ENCODE results near the gene DLG3.

The DLG3 gene

DNA sequence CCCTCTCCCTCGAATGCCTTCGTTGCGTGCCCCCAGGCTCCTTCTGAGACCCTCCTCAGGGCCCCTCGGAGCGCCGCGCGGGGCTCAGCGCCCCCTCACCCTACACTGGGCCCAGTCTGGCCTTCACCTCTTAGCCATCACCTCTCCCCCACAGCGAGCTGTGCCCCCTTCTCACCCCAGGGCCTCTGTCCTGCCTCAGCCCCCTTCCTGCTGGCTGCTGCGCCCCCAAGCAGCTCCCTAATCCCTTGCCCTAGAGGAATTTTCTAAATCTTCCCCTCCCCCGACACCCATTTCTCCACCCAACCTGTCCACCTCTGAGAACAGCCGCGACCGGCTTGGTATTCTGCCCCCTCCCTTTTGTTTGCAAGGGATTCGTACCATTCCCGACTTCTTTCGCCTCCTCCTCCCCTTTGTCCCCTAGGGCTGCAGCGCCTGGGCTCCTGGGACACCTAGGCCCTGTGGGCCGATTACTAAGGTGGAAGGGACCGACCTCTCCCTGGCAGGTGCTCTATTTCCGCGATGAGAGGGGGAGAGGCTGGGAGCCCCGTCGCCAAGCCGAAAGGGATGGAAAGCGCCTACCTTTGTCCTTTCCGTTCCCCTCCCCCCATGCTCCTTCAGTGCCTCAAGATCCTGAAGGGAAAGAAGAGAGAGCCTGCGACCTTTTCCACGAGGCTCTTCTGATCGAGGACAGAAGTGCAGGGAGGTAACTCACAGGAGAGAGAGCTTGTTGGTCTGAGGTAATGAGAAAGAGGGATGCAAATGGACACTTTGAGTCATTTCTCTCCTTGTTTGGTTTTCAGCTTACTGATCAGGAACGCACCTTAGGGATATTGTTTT lies 10.9 kb downstream of the DLG3 start:
- DNase-seq (ENCODE audit: low read depth): no peak
- TF ChIP-seq, protein P1, sequence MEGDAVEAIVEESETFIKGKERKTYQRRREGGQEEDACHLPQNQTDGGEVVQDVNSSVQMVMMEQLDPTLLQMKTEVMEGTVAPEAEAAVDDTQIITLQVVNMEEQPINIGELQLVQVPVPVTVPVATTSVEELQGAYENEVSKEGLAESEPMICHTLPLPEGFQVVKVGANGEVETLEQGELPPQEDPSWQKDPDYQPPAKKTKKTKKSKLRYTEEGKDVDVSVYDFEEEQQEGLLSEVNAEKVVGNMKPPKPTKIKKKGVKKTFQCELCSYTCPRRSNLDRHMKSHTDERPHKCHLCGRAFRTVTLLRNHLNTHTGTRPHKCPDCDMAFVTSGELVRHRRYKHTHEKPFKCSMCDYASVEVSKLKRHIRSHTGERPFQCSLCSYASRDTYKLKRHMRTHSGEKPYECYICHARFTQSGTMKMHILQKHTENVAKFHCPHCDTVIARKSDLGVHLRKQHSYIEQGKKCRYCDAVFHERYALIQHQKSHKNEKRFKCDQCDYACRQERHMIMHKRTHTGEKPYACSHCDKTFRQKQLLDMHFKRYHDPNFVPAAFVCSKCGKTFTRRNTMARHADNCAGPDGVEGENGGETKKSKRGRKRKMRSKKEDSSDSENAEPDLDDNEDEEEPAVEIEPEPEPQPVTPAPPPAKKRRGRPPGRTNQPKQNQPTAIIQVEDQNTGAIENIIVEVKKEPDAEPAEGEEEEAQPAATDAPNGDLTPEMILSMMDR (conservative IDR thresholded peaks at IDR 0.05; ENCODE audit: low read depth, low read length): no peak

GRCh38 chrX:70456256-70456655 lies 11.6 kb downstream of the DLG3 start:
- no peak overlapping the region for H3K4me3 ChIP-seq (ENCODE audit: low read depth, low read length)
- TF ChIP-seq, protein P1 (conservative IDR thresholded peaks at IDR 0.05; ENCODE audit: low read depth, low read length): no peak
- DNase-seq (ENCODE audit: low read depth): no peak

More for the DNA sequence above, 10.9 kb downstream of the DLG3 start:
- H3K4me3 ChIP-seq (ENCODE audit: low read depth, low read length): peak overlapping the region; percentile 59

GRCh38 chrX:70461026-70461425 lies 16.4 kb downstream of the DLG3 start:
- no peak overlapping the region for H3K4me3 ChIP-seq (ENCODE audit: low read depth, low read length)
- DNase-seq (ENCODE audit: low read depth): no peak
- TF ChIP-seq, protein P1 (conservative IDR thresholded peaks at IDR 0.05; ENCODE audit: low read depth, low read length): no peak

DNA sequence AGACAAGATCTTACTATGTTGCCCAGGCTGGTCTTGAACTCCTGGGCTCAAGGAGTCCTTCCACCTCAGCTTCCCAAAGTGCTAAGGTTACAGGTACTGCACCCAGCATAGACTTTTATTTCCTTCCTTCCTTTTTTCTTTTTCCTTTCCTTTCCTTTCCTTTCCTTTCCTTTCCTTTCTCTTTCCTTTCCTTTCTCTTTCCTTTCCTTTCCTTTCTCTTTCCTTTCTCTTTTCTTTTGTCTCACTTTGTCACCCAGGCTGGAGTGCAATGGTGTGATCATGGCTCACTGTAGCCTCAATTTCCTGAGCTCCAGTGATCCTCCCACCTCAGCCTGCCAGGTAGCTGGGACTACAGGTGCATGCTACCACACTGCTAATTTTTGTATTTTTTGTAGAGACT lies 19.4 kb downstream of the DLG3 start:
- H3K4me3 ChIP-seq (ENCODE audit: low read depth, low read length): no peak overlapping the region
- no peak for DNase-seq (ENCODE audit: low read depth)
- TF ChIP-seq, protein P1 (conservative IDR thresholded peaks at IDR 0.05; ENCODE audit: low read depth, low read length): no peak

DNA sequence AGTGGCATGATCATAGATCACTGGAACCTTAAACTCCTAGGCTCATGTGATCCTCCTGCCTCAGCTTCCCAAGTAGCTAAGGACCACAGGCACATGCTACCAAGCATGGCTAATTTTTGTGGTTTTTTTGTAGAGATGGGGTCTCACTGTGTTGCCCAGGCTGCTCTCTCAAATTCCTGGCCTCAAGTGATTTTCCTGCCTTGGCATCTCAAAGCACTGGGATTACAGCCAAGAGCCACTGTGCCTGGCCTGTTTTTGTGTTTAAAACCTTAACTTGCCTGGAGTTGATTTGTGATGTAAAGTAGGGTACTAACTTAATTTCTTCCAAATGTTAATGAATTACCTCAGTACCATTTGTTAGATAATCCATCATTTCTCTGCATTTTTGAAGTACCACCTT lies 22.3 kb downstream of the DLG3 start:
- H3K4me3 ChIP-seq (ENCODE audit: low read depth, low read length): no peak overlapping the region
- no peak for DNase-seq (ENCODE audit: low read depth)
- TF ChIP-seq, protein P1 (conservative IDR thresholded peaks at IDR 0.05; ENCODE audit: low read depth, low read length): no peak

DNA sequence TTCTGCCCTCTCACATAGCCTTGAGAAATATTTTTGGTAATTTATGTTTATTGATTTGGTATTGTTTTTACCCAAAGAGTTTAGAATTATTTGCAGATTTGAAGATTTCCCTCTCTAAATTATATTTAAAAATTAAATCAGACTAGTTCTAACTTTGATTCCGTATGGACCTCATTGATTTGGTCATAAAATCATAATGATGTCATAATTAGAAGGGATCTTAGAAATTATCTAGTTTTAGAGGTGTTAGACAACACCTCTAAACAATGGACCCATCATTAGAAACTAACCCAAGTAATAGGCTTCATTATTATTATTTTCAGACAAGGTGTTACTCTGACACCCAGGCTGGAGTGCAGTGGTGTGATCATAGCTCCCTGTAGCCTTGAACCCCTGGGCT lies 24.1 kb downstream of the DLG3 start:
- TF ChIP-seq, protein P1 (conservative IDR thresholded peaks at IDR 0.05; ENCODE audit: low read depth, low read length): no peak
- no peak overlapping the region for H3K4me3 ChIP-seq (ENCODE audit: low read depth, low read length)
- DNase-seq (ENCODE audit: low read depth): no peak

- H3K4me3 ChIP-seq (ENCODE audit: low read depth, low read length): no peak overlapping the region
- DNase-seq (ENCODE audit: low read depth): no peak
- TF ChIP-seq, protein P1 (conservative IDR thresholded peaks at IDR 0.05; ENCODE audit: low read depth, low read length): no peak
Measured at GRCh38 chrX:70470850-70471289, 26.2 kb downstream of the DLG3 start.

Measured in choroid plexus epithelial cell (primary cell).